Spleen (tissue), 7 donors: ENCODE data around the gene LRMDA.

Experiments
- CTCF ChIP-seq, 11 experiments: fragments of 200-600 bp in 7 of 11; fragments of 450-650 bp in 4 of 11; sonication (generic) in 4 of 11; IDR thresholded peaks in 8 of 11; conservative IDR thresholded peaks in 3 of 11; 1 replicate in 7 of 11; 2 replicates in 4 of 11; pipeline versions ENCODE4 v1.4.0 to v1.8.0; 2016 to 2021; ENCODE audit warnings: antibody characterized with exemption in 11 of 11, inconsistent platforms in 4 of 11, mild to moderate bottlenecking in 1 of 11
- POLR2A ChIP-seq, 3 donors: fragments of 450-650 bp; IDR thresholded peaks; one replicate each; pipeline ENCODE4 v1.5.1; 2017; ENCODE audit warnings: antibody characterized with exemption in 3 of 3, mild to moderate bottlenecking in 1 of 3
- donor health status: DM: no; HTN: no; CAD: no; lungs with moderate emphysema.
- donor health status: DM: no; HTN: no; CAD: no.
- donor health status: DM: no; HTN: no; CAD: no.

- TF ChIP-seq CTCF (IDR thresholded peaks at IDR 0.05 in 8 of 11, conservative IDR thresholded peaks at IDR 0.05 in 3 of 11) (no peak), POLR2A (IDR thresholded peaks at IDR 0.05) (no peak)
These were observed 688.1 kb downstream of the LRMDA start for GRCh38 chr10:76119515-76119914.
